Measurements from ENCODE around the gene PPIE.

The PPIE gene

GRCh38 chr1:39720094-39720999 is 18.3 kb upstream of the PPIE start:
- no peak for DNase-seq (ENCODE audit: low read depth in 2 of 2)

DNA sequence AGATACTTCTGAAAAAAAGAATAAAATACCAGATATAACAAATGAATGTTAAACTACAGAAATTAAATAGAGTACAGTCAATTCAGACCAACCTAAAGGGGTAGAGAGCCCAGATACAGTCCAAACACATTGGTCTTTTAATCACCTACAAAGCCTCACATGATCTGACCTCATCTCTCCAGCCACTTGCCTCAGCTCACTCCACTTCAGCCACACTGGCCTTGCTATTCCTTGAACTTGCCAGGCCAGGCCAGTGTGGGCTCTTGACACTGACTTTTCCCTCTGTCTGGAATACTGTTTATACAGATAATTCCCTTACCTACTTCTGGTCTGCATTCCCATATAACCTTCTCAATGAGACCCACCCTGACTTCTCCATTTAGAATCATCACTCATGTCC is 17.0 kb upstream of the PPIE start:
- DNase-seq (ENCODE audit: low read depth in 2 of 2), result no peak

DNA sequence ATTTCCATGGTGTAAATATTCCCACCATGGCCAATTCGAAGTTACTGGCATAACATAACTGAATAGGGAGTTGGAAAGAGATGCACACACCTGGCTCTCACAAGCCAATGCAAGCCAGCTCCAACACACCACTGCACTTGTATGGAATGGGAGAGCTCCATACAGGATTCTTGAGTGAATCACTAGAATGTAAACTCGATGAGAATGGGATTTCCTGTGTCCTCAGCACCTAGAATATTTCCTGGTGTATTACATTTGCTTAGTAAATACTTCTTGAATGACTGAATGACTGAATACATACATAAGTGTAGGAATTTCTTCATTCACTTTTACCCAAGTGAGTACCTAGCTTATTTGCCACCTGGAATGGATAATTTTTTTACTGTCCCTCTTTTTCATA is 16.2 kb upstream of the PPIE start:
- no peak for DNase-seq (ENCODE audit: low read depth in 2 of 2)

DNA sequence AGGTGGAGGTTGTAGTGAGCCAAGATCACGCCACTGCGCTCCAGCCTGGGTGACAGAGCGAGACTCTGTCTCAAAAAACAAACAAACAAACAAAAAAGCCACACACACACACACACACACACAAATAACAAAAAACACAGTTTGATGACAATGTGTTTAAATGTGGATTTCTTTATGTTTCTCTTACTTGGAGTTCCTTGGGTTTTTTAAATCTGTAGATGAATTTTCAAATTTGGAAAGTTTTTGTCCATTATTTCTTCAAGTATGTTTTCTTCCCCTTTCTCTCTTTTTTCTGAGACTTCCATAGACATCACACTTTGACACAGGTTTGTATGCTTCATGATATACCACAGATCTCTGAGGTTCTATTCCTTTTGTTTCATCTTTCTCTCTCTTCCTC is 12.1 kb upstream of the PPIE start:
- no peak for DNase-seq (ENCODE audit: low read depth in 2 of 2)

DNA sequence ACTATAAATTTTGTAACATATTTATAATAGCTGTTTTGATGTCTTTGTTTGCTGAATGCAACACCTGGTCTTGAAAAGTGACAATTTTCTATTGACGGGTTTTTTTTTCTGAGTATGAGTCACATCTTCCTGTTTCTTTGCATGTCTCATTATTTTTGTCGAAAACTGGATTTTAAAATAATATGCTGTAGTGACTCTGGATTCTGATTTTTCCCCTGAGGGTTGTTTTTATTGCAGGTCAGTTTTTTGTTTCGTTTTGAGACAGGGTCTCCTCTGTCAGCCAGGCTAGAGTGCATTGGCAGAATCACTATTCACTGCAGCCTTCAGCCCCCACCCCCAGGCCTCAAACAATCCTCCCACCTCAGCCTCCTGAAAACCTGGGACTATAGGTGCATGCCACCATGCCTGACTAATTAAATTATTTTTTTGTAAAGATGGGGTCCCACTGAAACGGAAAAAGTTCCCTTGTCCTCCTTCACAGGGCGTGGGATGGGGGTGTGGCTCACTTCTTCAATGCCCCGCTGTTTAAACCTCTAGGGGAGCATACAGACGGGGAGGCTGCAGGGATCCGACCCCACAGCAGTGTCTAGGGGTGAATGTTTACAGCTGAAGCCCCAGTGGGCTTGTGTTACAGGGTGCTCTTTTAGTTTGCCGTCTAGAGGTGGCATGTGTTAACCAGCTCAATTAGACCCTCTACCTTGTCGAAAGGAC is 11.3 kb upstream of the PPIE start:
- DNase-seq (ENCODE audit: low read depth in 2 of 2), result no peak

DNA sequence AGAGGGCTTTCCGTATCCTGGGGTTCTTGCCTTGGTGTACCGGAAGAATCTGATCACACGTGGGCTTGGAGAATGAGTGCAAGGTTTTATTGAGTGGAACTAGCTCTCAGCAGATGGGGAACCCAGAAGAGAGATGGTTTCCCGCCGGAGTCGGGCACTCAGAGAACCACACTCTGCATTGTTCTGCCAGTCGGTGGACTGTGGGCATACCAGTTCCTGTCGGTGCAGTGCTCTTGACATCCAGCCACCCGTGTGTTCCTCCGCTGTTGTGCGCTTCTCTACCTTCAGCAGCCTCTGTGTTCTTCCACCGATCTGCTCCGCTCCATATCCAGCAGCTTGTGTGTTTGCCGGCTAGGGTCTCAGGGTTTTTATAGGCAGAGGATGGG is 10.8 kb upstream of the PPIE start:
- DNase-seq (ENCODE audit: low read depth in 2 of 2), result no peak

DNA sequence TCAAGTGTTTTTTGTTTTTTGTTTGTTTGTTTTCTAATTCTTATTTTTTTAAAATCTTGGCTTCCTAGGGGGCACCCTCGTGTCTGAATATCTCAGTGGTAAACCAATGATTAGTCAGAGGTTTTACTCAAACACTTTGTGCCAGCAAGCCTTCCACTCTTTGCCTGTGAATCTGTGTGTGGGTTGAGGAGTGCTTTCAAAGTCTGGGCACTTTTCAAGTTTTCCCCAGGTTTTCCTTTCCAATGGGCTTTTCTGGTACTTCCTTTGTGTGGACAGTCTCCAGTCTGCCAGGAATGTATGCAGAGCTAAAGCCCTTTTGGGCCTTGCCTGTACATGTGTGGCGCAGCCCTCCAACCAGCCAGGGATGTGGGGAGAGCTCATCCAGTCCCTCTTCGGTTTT is 9.7 kb upstream of the PPIE start:
- DNase-seq (ENCODE audit: low read depth in 2 of 2), result no peak

GRCh38 chr1:39729842-39730241 is 8.8 kb upstream of the PPIE start:
- DNase-seq (ENCODE audit: low read depth in 2 of 2), result no peak

DNA sequence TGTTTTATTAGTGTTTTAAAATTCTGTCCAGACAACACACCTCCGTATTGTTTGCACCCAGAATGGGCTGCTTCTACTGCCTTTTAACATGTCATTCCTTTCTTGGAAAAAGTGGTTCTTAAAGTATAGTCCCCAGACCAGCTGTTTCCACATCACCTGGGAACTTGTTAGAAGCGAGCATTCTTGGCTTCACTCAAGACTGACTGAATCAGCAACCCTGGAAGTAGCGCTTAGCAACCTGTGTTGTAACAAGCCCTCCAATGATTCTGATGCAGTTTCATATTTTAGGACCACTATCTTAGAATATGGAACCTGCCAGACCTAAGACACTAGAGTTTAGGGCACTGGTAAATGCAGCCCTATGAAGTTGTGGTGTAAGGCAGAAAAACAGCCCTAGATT is 6.0 kb upstream of the PPIE start:
- no peak for DNase-seq (ENCODE audit: low read depth in 2 of 2)

- DNase-seq (ENCODE audit: low read depth in 2 of 2), result no peak
These were observed 5.5 kb upstream of the PPIE start for GRCh38 chr1:39733161-39733560.

GRCh38 chr1:39735731-39736130 is 3.0 kb upstream of the PPIE start:
- no peak for DNase-seq (ENCODE audit: low read depth in 2 of 2)

GRCh38 chr1:39737546-39738169 is 1.0 kb upstream of the PPIE start:
- no peak for DNase-seq (ENCODE audit: low read depth in 2 of 2)

GRCh38 chr1:39745016-39745670 is 6.5 kb downstream of the PPIE start:
- no peak for DNase-seq (ENCODE audit: low read depth in 2 of 2)

DNA sequence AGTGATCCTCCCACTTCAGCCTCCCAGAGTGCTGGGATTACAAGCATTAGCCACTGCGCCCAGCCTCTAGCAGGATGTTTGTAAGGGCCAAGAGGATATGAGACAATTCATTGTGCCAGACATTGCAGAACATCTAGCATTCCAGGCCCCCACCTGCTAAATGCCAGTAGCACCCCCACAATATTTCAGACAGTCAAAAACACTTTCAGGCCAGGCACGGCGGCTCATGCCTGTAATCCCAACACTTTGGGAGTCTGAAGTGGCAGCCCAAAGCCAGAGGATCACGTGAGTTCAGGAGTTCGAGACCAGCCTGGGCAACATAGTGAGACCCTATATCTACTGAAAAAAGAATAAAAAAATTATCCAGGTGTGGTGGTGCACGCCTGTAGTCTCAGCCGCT is 12.9 kb downstream of the PPIE start:
- DNase-seq (ENCODE audit: low read depth in 2 of 2), result no peak

DNA sequence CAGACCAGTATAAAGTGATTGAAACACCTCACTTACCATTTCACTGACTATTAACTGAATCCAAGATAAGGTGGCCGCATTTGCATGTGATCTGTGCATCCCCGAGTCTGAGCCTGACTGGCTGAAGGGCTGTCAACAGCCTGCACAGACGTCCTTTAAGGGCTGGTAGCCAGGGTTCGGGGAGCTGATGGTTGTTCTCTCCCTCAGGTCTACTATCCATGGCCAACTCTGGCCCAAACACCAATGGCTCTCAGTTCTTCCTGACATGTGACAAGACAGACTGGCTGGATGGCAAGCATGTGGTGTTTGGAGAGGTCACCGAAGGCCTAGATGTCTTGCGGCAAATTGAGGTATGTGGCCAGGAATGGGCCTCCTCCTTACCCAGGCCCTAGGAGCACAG is 14.0 kb downstream of the PPIE start:
- no peak for DNase-seq (ENCODE audit: low read depth in 2 of 2)

DNA sequence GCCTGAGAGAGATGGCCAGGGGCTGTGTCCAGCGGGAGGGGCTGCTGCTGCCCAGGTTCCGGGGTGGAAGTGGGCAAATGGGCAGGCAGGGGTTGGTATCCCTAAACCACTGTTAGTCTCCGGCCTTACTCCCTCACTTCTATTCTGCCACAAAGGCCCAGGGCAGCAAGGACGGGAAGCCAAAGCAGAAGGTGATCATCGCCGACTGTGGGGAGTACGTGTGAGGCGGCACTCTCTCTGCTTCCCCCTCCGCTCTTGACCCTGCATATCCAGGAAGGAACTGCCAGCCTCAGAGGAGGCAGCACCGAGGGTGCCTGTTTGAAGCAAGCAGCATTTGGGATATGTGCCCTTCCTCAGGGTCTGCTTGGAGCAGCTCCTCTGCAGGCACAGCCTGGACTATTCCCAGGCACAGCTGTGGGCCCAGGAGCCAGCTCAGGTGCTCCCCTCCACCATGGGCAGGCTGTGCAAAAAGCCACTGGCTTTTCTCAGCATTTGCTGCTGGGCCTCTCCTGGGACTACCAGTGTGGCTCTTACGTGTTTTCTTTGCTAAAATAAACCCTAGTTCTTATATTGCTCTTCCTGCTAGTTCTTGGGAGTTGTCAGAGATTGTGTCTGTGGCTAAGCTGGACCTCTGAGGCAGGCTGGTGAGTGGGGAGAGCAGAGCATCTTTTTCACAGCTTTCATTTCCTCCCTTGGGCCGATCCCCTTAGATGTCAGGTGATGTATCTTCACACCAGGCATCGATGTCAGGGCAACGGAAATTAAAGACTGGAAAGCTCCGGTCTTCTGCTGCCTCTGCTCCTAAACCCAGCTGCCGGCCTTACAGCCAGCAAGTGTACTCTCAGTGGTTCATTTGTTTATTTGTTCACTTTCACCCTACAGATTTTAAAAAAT is 14.7 kb downstream of the PPIE start:
- no peak for DNase-seq (ENCODE audit: low read depth in 2 of 2)

DNA sequence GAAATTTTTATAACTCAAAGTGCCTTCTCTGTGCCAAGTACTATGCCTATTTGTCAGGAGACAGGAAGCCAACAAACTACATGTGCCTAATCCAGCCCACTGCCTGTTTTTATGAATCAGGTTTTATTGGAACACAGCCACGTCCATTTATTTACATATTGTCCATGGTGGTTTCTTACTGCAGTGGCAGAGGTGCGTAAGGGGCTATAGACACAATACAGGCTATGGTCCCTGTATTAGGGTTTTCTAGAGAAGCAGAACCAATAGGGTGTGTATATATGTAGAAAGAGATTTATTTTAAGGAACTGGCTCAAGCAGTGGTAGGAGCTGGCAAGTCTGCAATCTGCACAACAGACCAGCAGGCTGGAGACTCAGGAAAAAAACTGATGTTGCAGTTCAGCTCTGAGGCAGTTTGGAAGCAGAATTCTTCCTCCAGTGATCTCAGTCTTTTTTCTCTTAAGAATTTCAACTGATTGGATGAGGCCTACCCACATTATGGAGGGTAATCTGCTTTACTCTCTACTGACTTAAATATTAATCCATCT is 15.4 kb downstream of the PPIE start:
- no peak for DNase-seq (ENCODE audit: low read depth in 2 of 2)

DNA sequence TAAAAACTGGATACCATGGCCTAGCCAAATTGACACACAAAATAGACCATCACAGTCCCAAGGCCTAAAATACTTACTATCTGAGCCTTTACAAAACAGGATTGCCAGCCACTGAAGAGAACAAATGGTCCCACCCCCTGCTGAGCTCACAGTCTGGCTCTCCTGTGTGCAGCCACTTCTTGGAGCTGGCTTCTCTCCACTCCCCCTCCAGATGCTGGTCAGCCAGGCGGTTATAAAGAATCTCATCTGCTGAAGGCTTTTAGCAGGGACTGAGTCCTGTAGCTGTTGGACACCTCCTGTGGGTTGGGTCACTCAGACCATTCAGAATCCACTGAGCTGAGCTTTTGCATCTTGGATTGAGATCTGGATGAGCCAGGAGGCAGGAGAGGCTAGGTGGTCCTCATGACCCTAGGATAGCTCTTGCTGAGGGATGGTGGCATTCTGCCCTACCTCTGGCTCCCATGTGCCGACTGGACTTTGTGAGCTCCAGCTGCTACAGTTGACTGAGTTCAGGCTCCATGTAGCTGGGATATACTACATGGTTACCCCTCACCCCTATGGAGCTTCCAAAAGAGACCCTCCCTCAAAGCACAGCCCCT is 16.3 kb downstream of the PPIE start:
- no peak for DNase-seq (ENCODE audit: low read depth in 2 of 2)

- DNase-seq (ENCODE audit: low read depth in 2 of 2), result no peak
These were observed 17.4 kb downstream of the PPIE start for GRCh38 chr1:39755965-39756659.

DNA sequence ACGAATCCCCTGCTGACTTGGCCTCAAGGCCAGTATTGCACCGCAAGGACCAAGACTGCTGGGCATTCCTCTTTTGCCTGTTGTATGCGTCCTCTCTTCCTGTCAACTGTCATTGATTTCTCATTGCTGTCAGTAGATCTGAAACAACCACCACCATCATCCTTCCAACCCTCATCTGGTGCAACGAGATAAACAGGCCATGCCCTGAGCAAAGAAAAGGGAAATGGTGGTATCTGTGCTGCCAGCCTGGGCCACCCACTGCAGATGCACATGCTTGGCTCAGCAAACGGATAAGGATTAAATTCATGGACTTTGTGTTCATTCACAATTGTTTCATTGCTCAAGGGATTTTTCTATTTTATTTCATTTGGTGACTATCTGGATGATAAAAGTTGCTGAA is 18.8 kb downstream of the PPIE start:
- DNase-seq (ENCODE audit: low read depth in 2 of 2), result no peak

Measured in activated CD8-positive, alpha-beta memory T cell treated with anti-CD3 and anti-CD28 coated beads for 4 hours (primary cell).